ENCODE data around the gene COL15A1.
A peak's percentile ranks its signal among the peaks of the same experiment; 100 is the strongest.
"Not testable (repeated sequence)": the region's sequence is repeated elsewhere in the genome, so short reads cannot be mapped to it uniquely, and the experiment has no call there.

Gene COL15A1

GRCh38 chr9:99079542-99079941 lies 135.8 kb downstream of the COL15A1 start:
- no peak for DNase-seq (ENCODE audit: low read depth in 2 of 2)

- DNase-seq (ENCODE audit: low read depth in 2 of 2) = no peak
Measured at GRCh38 chr9:99083051-99083450, 139.3 kb downstream of the COL15A1 start.

GRCh38 chr9:99085949-99086948 lies 142.5 kb downstream of the COL15A1 start:
- DNase-seq (ENCODE audit: low read depth in 2 of 2) = no peak

- no peak for DNase-seq (ENCODE audit: low read depth in 2 of 2)
Measured at GRCh38 chr9:99087462-99087861, 143.8 kb downstream of the COL15A1 start.

- no peak for DNase-seq (ENCODE audit: low read depth in 2 of 2)
Measured at GRCh38 chr9:99090336-99091130, 146.8 kb downstream of the COL15A1 start.

GRCh38 chr9:99092643-99093491 lies 149.2 kb downstream of the COL15A1 start:
- no peak for DNase-seq (ENCODE audit: low read depth in 2 of 2)

GRCh38 chr9:99093492-99093791 lies 149.7 kb downstream of the COL15A1 start:
- DNase-seq (ENCODE audit: low read depth in 2 of 2) = no peak

GRCh38 chr9:99095565-99095964 lies 151.9 kb downstream of the COL15A1 start:
- DNase-seq (ENCODE audit: low read depth in 2 of 2) = no peak

GRCh38 chr9:99096409-99096808 lies 152.7 kb downstream of the COL15A1 start:
- no peak for DNase-seq (ENCODE audit: low read depth in 2 of 2)

- DNase-seq (ENCODE audit: low read depth in 2 of 2) = not testable (repeated sequence)
Measured at GRCh38 chr9:99099806-99100585, 156.3 kb downstream of the COL15A1 start.

- no peak for DNase-seq (ENCODE audit: low read depth in 2 of 2)
Measured at GRCh38 chr9:99101271-99101670, 157.6 kb downstream of the COL15A1 start.

GRCh38 chr9:99101812-99102211 lies 158.1 kb downstream of the COL15A1 start:
- DNase-seq (ENCODE audit: low read depth in 2 of 2) = no peak

GRCh38 chr9:99103054-99103895 lies 159.6 kb downstream of the COL15A1 start:
- DNase-seq (ENCODE audit: low read depth in 2 of 2) = no peak

GRCh38 chr9:99103901-99104458 lies 160.3 kb downstream of the COL15A1 start:
- DNase-seq (ENCODE audit: low read depth in 2 of 2) = peak in 1 of 2 experiments; percentile 37

- DNase-seq (ENCODE audit: low read depth in 2 of 2) = peak; percentile 84 to 88
Measured at GRCh38 chr9:99104459-99105151, 160.9 kb downstream of the COL15A1 start, which contains the start of gene TGFBR1. Gene TGFBR1, plus strand, starts transcription at chr9:99105113. Its CDS starts 93 bp downstream, at chr9:99105206.

- DNase-seq (ENCODE audit: low read depth in 2 of 2) = peak in 1 of 2 experiments; percentile 45
Measured at GRCh38 chr9:99105152-99106043, 161.7 kb downstream of the COL15A1 start.

GRCh38 chr9:99106044-99106375 lies 162.3 kb downstream of the COL15A1 start:
- DNase-seq (ENCODE audit: low read depth in 2 of 2) = no peak

GRCh38 chr9:99107421-99107820 lies 163.7 kb downstream of the COL15A1 start:
- DNase-seq (ENCODE audit: low read depth in 2 of 2) = no peak
